ENCODE measurements around the gene GPRC5A.

Gene GPRC5A

DNA sequence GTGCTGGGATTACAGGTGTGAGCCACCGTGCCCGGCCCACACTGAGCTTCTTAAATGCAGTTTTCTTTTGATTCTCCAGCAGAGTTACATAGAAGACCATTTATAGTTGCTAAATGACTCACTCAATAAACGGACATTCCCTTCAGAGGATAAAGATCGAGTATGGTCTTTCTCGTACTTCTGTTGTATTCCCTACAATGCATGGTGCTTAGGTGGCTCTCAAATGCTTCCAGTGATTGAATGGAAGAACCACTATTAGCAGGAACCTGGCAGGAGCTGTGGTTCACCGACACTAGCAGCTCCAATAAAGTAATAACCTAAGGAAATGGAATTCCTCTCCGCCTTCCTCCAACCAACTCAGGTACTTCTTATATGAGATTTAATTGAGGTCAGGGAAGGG lies 3.9 kb upstream of the GPRC5A start:
- no peak overlapping the region for H3K27ac ChIP-seq (ENCODE audit: low read depth, low read length)
- H3K9me3 ChIP-seq (ENCODE audit: control insufficient read depth, insufficient read depth, low read length), result no peaks in the 10 kb centered on the region
- no peak overlapping the region for H3K9ac ChIP-seq (ENCODE audit: low read depth, low read length)
- H3K36me3 ChIP-seq (ENCODE audit: control insufficient read depth, insufficient read depth, low read length), result no peaks in the 10 kb centered on the region
- H3K4me1 ChIP-seq (ENCODE audit: control insufficient read depth, insufficient read depth, low read length), result peaks cover 23% of the 10 kb centered on the region
- H3K27me3 ChIP-seq (ENCODE audit: control insufficient read depth, insufficient read depth, low read length), result peaks cover 51% of the 10 kb centered on the region
- no peak overlapping the region for H3K4me3 ChIP-seq (ENCODE audit: low read depth, low read length)

DNA sequence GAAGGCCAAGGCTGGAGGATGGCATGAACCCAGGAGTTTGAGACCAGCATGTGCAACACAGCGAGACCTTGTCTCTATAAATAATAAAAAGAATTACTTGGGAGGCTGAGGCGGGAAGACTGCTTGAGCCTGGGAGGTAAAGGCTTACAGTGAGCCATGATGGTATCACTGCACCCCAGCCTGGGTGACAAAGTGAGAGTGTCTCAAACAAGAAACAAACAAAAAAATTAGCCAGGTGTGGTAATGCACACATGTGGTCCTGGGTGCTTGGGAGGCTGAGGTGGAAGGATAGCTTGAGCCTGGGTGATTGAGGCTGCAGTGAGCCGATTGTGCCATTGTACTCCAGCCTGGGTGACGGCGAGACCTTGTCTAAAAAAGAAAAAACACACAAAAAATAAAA lies 1.7 kb upstream of the GPRC5A start:
- Histone ChIP-seq H3K27ac (ENCODE audit: low read depth, low read length) (no peak overlapping the region), H3K36me3 (ENCODE audit: control insufficient read depth, insufficient read depth, low read length) (no peaks in the 10 kb centered on the region), H3K9ac (ENCODE audit: low read depth, low read length) (no peak overlapping the region), H3K9me3 (ENCODE audit: control insufficient read depth, insufficient read depth, low read length) (no peaks in the 10 kb centered on the region), H3K27me3 (ENCODE audit: control insufficient read depth, insufficient read depth, low read length) (peaks cover 60% of the 10 kb centered on the region), H3K4me1 (ENCODE audit: control insufficient read depth, insufficient read depth, low read length) (peaks cover 22% of the 10 kb centered on the region), H3K4me3 (ENCODE audit: low read depth, low read length) (no peak overlapping the region)

DNA sequence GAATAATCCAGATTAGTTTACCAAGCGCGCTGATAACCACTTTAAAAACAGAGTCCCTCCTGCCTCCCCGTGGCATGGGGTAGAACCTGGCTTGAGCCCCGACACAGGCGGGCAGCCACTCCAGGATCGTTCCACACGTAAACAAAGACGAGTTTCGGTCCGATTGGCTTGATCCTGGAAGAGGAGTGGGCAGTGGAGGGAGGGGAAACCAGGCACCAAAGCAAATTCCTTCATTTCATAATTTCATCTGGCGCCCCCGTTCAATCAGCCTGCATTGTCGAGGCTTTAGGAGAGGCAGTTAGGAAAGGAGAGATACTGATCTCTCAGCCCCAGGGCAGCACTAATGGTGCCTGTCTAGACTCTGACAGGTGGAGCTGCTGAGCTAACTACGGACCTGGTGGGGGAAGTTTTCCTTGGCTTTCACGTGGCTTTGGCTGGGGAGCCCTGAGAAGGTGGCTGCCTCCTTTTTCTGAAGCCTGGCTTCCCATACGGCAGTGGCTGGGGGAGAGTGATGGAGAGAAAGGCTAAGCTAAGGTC lies 751 bp upstream of the GPRC5A start:
- H3K27me3 ChIP-seq (ENCODE audit: control insufficient read depth, insufficient read depth, low read length), result peaks cover 54% of the 10 kb centered on the region
- H3K4me3 ChIP-seq (ENCODE audit: low read depth, low read length), result peak overlapping the region; percentile 88
- no peaks in the 10 kb centered on the region for H3K36me3 ChIP-seq (ENCODE audit: control insufficient read depth, insufficient read depth, low read length)
- H3K27ac ChIP-seq (ENCODE audit: low read depth, low read length), result no peak overlapping the region
- H3K9ac ChIP-seq (ENCODE audit: low read depth, low read length), result no peak overlapping the region
- peaks cover 17% of the 10 kb centered on the region for H3K4me1 ChIP-seq (ENCODE audit: control insufficient read depth, insufficient read depth, low read length)
- H3K9me3 ChIP-seq (ENCODE audit: control insufficient read depth, insufficient read depth, low read length), result no peaks in the 10 kb centered on the region

DNA sequence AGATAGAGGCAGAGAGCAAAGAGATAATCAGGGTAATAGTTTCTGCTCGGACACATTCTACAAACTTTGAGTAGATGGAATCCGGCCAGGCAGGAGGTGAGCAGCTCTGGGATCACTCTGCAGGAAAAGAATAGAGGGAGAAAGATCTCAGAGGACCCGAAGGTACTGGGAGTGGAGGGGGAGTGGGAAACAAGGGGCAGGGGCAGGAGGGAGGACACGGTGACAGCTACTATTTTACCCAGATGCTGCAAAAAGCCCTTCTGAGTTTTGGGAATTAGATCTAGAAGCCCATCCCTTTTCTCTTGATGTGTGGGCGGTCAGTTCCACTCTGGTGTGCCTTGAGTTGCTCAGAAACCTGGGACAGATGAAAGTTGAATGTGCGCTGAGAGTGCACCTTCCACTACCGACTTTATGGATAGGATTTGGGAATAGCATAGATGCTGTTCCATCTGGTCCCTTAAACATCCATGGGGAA lies 556 bp downstream of the GPRC5A start:
- no peaks in the 10 kb centered on the region for H3K9me3 ChIP-seq (ENCODE audit: control insufficient read depth, insufficient read depth, low read length)
- peaks cover 46% of the 10 kb centered on the region for H3K27me3 ChIP-seq (ENCODE audit: control insufficient read depth, insufficient read depth, low read length)
- H3K36me3 ChIP-seq (ENCODE audit: control insufficient read depth, insufficient read depth, low read length), result no peaks in the 10 kb centered on the region
- peak overlapping the region; percentile 88 for H3K4me3 ChIP-seq (ENCODE audit: low read depth, low read length)
- peaks cover 11% of the 10 kb centered on the region for H3K4me1 ChIP-seq (ENCODE audit: control insufficient read depth, insufficient read depth, low read length)
- no peak overlapping the region for H3K27ac ChIP-seq (ENCODE audit: low read depth, low read length)
- no peak overlapping the region for H3K9ac ChIP-seq (ENCODE audit: low read depth, low read length)

- Histone ChIP-seq H3K27ac (ENCODE audit: low read depth, low read length) (no peak overlapping the region), H3K9ac (ENCODE audit: low read depth, low read length) (no peak overlapping the region), H3K4me3 (ENCODE audit: low read depth, low read length) (no peak overlapping the region), H3K36me3 (ENCODE audit: control insufficient read depth, insufficient read depth, low read length) (no peaks in the 10 kb centered on the region), H3K9me3 (ENCODE audit: control insufficient read depth, insufficient read depth, low read length) (no peaks in the 10 kb centered on the region), H3K27me3 (ENCODE audit: control insufficient read depth, insufficient read depth, low read length) (peaks cover 46% of the 10 kb centered on the region), H3K4me1 (ENCODE audit: control insufficient read depth, insufficient read depth, low read length) (peaks cover 11% of the 10 kb centered on the region)
Measured at GRCh38 chr12:12892681-12893141, 1.3 kb downstream of the GPRC5A start.

- H3K9me3 ChIP-seq (ENCODE audit: control insufficient read depth, insufficient read depth, low read length), result no peaks in the 10 kb centered on the region
- peaks cover 46% of the 10 kb centered on the region for H3K27me3 ChIP-seq (ENCODE audit: control insufficient read depth, insufficient read depth, low read length)
- no peak overlapping the region for H3K9ac ChIP-seq (ENCODE audit: low read depth, low read length)
- no peaks in the 10 kb centered on the region for H3K36me3 ChIP-seq (ENCODE audit: control insufficient read depth, insufficient read depth, low read length)
- no peak overlapping the region for H3K27ac ChIP-seq (ENCODE audit: low read depth, low read length)
- peaks cover 11% of the 10 kb centered on the region for H3K4me1 ChIP-seq (ENCODE audit: control insufficient read depth, insufficient read depth, low read length)
- no peak overlapping the region for H3K4me3 ChIP-seq (ENCODE audit: low read depth, low read length)
Measured at GRCh38 chr12:12893438-12893837, 2.1 kb downstream of the GPRC5A start.

- Histone ChIP-seq H3K36me3 (ENCODE audit: control insufficient read depth, insufficient read depth, low read length) (no peaks in the 10 kb centered on the region), H3K4me3 (ENCODE audit: low read depth, low read length) (no peak overlapping the region), H3K9me3 (ENCODE audit: control insufficient read depth, insufficient read depth, low read length) (no peaks in the 10 kb centered on the region), H3K27ac (ENCODE audit: low read depth, low read length) (no peak overlapping the region), H3K27me3 (ENCODE audit: control insufficient read depth, insufficient read depth, low read length) (peaks cover 23% of the 10 kb centered on the region), H3K4me1 (ENCODE audit: control insufficient read depth, insufficient read depth, low read length) (peaks cover 5% of the 10 kb centered on the region), H3K9ac (ENCODE audit: low read depth, low read length) (no peak overlapping the region)
Measured at GRCh38 chr12:12896260-12896659, 4.9 kb downstream of the GPRC5A start.

GRCh38 chr12:12897302-12897701 lies 5.9 kb downstream of the GPRC5A start:
- Histone ChIP-seq H3K4me1 (ENCODE audit: control insufficient read depth, insufficient read depth, low read length) (no peaks in the 10 kb centered on the region; the same call in 1 of the 2 replicates), H3K36me3 (ENCODE audit: control insufficient read depth, insufficient read depth, low read length) (no peaks in the 10 kb centered on the region), H3K9me3 (ENCODE audit: control insufficient read depth, insufficient read depth, low read length) (no peaks in the 10 kb centered on the region), H3K9ac (ENCODE audit: low read depth, low read length) (no peak overlapping the region), H3K27ac (ENCODE audit: low read depth, low read length) (no peak overlapping the region), H3K4me3 (ENCODE audit: low read depth, low read length) (no peak overlapping the region), H3K27me3 (ENCODE audit: control insufficient read depth, insufficient read depth, low read length) (peaks cover 12% of the 10 kb centered on the region)

DNA sequence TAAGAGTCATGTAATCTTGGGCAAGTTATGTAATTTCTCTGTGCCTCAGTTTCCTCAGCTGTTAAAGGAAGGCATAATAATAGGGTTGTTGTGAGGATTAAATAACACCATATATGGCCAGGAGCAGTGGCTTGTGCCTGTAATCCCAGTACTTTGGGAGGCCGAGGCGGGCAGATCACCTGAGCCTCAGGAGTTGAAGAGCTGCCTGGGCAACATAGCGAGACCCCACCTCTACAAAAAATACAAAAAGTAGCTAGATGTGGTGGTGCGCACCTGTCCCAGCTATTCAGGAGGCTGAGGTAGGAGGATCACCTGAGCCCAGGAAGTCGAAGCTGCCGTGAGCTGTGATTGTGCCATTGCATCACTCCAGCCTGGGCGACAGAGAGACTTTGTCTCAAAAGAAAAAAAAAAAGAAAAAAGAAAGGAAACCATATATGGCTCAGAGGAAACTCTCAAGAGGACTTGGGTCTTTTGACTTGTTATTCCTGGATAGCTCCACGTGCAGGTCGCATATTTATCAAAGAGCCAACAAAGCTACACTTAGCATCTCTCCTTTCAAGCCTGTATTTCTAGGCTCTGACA lies 6.9 kb downstream of the GPRC5A start:
- Histone ChIP-seq H3K36me3 (ENCODE audit: control insufficient read depth, insufficient read depth, low read length) (no peaks in the 10 kb centered on the region), H3K4me3 (ENCODE audit: low read depth, low read length) (no peak overlapping the region), H3K9me3 (ENCODE audit: control insufficient read depth, insufficient read depth, low read length) (no peaks in the 10 kb centered on the region), H3K27ac (ENCODE audit: low read depth, low read length) (no peak overlapping the region), H3K4me1 (ENCODE audit: control insufficient read depth, insufficient read depth, low read length) (no peaks in the 10 kb centered on the region), H3K9ac (ENCODE audit: low read depth, low read length) (no peak overlapping the region), H3K27me3 (ENCODE audit: control insufficient read depth, insufficient read depth, low read length) (peaks cover 3% of the 10 kb centered on the region; the same call in 1 of the 2 replicates)

DNA sequence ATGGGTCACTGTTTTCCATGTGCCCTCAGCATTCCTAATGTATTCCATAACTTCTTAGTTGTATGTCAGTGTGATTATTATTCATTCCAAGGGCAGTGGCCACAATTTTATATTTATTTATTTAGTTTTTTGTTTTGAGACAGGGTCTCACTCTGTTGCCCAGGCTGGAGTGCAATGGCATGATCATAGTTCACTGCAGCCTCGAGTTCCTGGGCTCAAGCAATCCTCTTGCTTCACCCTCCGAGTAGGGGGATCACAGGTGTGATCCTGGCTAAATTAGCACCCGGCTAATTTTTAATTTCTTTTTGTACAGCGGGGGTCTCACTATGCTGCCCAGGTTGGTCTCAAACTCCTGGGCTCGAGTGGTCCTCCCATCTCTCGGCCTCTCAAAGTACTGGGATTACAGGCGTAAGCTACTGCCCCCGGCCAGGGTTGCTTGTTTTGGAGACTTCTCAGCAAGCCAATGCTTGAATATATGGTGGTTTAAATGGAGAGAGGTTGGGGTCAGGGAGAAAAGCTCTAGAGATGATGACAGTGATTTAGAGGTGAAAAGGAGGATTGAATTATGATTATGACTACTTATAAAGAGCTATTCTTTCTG lies 7.6 kb downstream of the GPRC5A start:
- Histone ChIP-seq H3K9ac (ENCODE audit: low read depth, low read length) (no peak overlapping the region), H3K4me3 (ENCODE audit: low read depth, low read length) (no peak overlapping the region), H3K4me1 (ENCODE audit: control insufficient read depth, insufficient read depth, low read length) (no peaks in the 10 kb centered on the region), H3K9me3 (ENCODE audit: control insufficient read depth, insufficient read depth, low read length) (no peaks in the 10 kb centered on the region), H3K27ac (ENCODE audit: low read depth, low read length) (no peak overlapping the region), H3K36me3 (ENCODE audit: control insufficient read depth, insufficient read depth, low read length) (no peaks in the 10 kb centered on the region), H3K27me3 (ENCODE audit: control insufficient read depth, insufficient read depth, low read length) (no peaks in the 10 kb centered on the region)
